Measurements from ENCODE around the gene CD70.

CD70 gene

GRCh38 chr19:6632002-6632621 lies 41.2 kb upstream of the CD70 start:
- H3K27ac ChIP-seq = no peak overlapping the region
- no peak overlapping the region for H3K9ac ChIP-seq
- H3K79me2 ChIP-seq (ENCODE audit: insufficient read depth, low read depth) = no peaks in the 10 kb centered on the region
- no peak overlapping the region for H2AFZ ChIP-seq (ENCODE audit: low read depth)
- no peak overlapping the region for H3K4me3 ChIP-seq (IDR thresholded peaks at IDR 0.05; ENCODE audit: insufficient read depth, low read depth, low read length)
- peaks cover 16% of the 10 kb centered on the region for H3K4me1 ChIP-seq (ENCODE audit: low read depth, poor library complexity, severe bottlenecking)
- TF ChIP-seq CTCF (conservative IDR thresholded peaks at IDR 0.05; ENCODE audit: low read depth, low read length) = peak; percentile 79
- H4K20me1 ChIP-seq (ENCODE audit: insufficient read depth) = no peaks in the 10 kb centered on the region
- no peak overlapping the region for H3K4me2 ChIP-seq
- no peaks in the 10 kb centered on the region for H3K27me3 ChIP-seq (ENCODE audit: insufficient read depth, low read depth)
- no peaks in the 10 kb centered on the region for H3K36me3 ChIP-seq (ENCODE audit: insufficient read depth)

DNA sequence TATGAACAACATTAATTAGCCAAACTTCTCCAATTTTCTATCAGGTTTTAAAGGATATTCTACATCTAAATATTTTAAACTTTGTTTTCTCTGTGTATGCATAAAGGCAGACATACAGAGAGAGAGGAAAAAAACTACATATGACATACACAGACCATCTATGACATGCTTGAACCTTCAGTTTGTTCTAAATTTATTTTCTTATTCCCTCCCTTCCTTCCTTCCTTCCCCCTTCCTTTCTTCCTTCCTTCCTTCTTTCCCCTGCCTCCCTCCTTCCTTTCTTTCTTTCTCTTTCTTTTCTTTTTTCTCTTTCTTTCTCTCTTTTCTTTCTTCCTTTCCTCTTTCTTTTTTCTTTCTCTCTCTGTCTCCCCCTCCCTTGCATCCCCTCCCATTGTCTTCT lies 35.8 kb upstream of the CD70 start:
- Histone ChIP-seq H3K9ac (no peak overlapping the region), H4K20me1 (ENCODE audit: insufficient read depth) (no peaks in the 10 kb centered on the region), H3K4me3 (IDR thresholded peaks at IDR 0.05; ENCODE audit: insufficient read depth, low read depth, low read length) (no peak overlapping the region), H3K4me2 (no peak overlapping the region), H3K27me3 (ENCODE audit: insufficient read depth, low read depth) (no peaks in the 10 kb centered on the region), H2AFZ (ENCODE audit: low read depth) (no peak overlapping the region), H3K79me2 (ENCODE audit: insufficient read depth, low read depth) (no peaks in the 10 kb centered on the region), H3K27ac (no peak overlapping the region), H3K36me3 (ENCODE audit: insufficient read depth) (no peaks in the 10 kb centered on the region), H3K4me1 (ENCODE audit: low read depth, poor library complexity, severe bottlenecking) (peaks cover 7% of the 10 kb centered on the region)
- TF ChIP-seq CTCF (conservative IDR thresholded peaks at IDR 0.05; ENCODE audit: low read depth, low read length) = no peak

DNA sequence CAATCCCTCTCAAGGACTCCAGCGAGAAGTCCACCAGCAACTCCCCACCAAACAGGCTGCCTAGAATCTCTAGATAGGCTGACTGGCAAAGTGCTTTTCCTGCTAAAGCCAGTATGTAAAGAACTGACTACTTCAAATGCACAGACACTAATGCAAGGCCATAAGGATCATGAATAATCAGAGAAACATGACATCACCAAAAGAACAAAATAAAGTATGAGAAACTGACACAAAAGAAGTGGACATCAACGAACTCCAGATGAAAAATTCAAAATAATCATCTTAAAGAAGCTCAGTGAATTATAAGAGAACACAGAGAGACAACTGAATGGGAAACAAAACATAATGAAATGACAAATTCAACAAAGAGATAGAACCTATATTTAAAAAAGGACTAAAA lies 26.4 kb upstream of the CD70 start:
- Histone ChIP-seq H2AFZ (ENCODE audit: low read depth) (no peak overlapping the region), H3K4me1 (ENCODE audit: low read depth, poor library complexity, severe bottlenecking) (no peaks in the 10 kb centered on the region), H3K4me3 (IDR thresholded peaks at IDR 0.05; ENCODE audit: insufficient read depth, low read depth, low read length) (no peak overlapping the region), H3K36me3 (ENCODE audit: insufficient read depth) (no peaks in the 10 kb centered on the region), H3K79me2 (ENCODE audit: insufficient read depth, low read depth) (no peaks in the 10 kb centered on the region), H3K4me2 (no peak overlapping the region), H4K20me1 (ENCODE audit: insufficient read depth) (no peaks in the 10 kb centered on the region), H3K27ac (no peak overlapping the region), H3K27me3 (ENCODE audit: insufficient read depth, low read depth) (no peaks in the 10 kb centered on the region), H3K9ac (no peak overlapping the region)
- no peak for TF ChIP-seq CTCF (conservative IDR thresholded peaks at IDR 0.05; ENCODE audit: low read depth, low read length)

DNA sequence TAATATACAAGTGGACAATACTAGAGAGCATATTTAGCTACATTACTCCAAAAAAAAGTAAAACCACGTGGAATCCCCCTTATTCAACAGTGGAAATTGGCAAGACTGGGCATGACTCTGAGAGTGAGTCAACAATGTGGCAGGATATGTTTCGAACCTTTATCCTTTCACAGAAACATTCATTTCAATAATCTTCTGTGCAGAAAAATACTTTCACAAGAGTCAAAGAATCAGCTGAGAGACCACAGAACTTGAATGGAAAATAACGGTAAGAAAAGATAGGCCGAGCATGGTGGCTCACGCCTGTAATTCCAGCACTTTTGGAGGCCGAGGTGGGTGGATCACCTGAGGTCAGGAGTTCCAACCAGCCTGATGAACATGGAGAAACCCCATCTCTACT lies 25.1 kb upstream of the CD70 start:
- Histone ChIP-seq H3K4me2 (no peak overlapping the region), H3K79me2 (ENCODE audit: insufficient read depth, low read depth) (no peaks in the 10 kb centered on the region), H3K27me3 (ENCODE audit: insufficient read depth, low read depth) (no peaks in the 10 kb centered on the region), H3K4me1 (ENCODE audit: low read depth, poor library complexity, severe bottlenecking) (no peaks in the 10 kb centered on the region), H3K27ac (no peak overlapping the region), H3K4me3 (IDR thresholded peaks at IDR 0.05; ENCODE audit: insufficient read depth, low read depth, low read length) (no peak overlapping the region), H2AFZ (ENCODE audit: low read depth) (no peak overlapping the region), H3K9ac (no peak overlapping the region), H4K20me1 (ENCODE audit: insufficient read depth) (no peaks in the 10 kb centered on the region), H3K36me3 (ENCODE audit: insufficient read depth) (no peaks in the 10 kb centered on the region)
- no peak for TF ChIP-seq CTCF (conservative IDR thresholded peaks at IDR 0.05; ENCODE audit: low read depth, low read length)
